CD4-positive, alpha-beta T cell treated with Interleukin-15 for 1 hour (primary cell): ENCODE data around the gene EMB.
"Not testable (repeated sequence)": the region's sequence is repeated elsewhere in the genome, so short reads cannot be mapped to it uniquely, and the experiment has no call there.

Experiments used
- DNase-seq: peaks from one replicate; pipeline ENCODE4 v3.0.0-alpha.2; 2020

EMB gene

GRCh38 chr5:50440651-50441492 is at the start of gene EMB:
Gene EMB (minus strand): TSS chr5:50441288. CDS start chr5:50441151, 137 bp downstream.
- peak; percentile 83 for DNase-seq

- DNase-seq = not testable (repeated sequence)
These were observed 48.4 kb upstream of the EMB start for GRCh38 chr5:50489491-50489890.

GRCh38 chr5:50478790-50479189 is 37.7 kb upstream of the EMB start:
- DNase-seq = not testable (repeated sequence)

GRCh38 chr5:50476549-50476948 is 35.5 kb upstream of the EMB start:
- no peak for DNase-seq

- not testable (repeated sequence) for DNase-seq
These were observed 23.9 kb upstream of the EMB start for GRCh38 chr5:50465015-50465414.

- no peak for DNase-seq
These were observed 22.6 kb upstream of the EMB start for GRCh38 chr5:50463726-50464125.

GRCh38 chr5:50463047-50463446 is 22.0 kb upstream of the EMB start:
- no peak for DNase-seq

GRCh38 chr5:50462579-50462978 is 21.5 kb upstream of the EMB start:
- not testable (repeated sequence) for DNase-seq

- not testable (repeated sequence) for DNase-seq
These were observed 17.3 kb upstream of the EMB start for GRCh38 chr5:50458372-50458771.

GRCh38 chr5:50449241-50449640 is 8.2 kb upstream of the EMB start:
- DNase-seq = not testable (repeated sequence)

GRCh38 chr5:50447941-50448340 is 6.9 kb upstream of the EMB start:
- DNase-seq = no peak

GRCh38 chr5:50447228-50447627 is 6.1 kb upstream of the EMB start:
- DNase-seq = no peak

- DNase-seq = peak; percentile 43
These were observed 4.3 kb upstream of the EMB start for GRCh38 chr5:50445296-50445949.

- not testable (repeated sequence) for DNase-seq
These were observed 1.8 kb upstream of the EMB start for GRCh38 chr5:50442559-50443539.

- no peak for DNase-seq
These were observed 436 bp upstream of the EMB start for GRCh38 chr5:50441493-50441955.

- DNase-seq = no peak
These were observed 1.9 kb downstream of the EMB start for GRCh38 chr5:50439221-50439620.

- DNase-seq = not testable (repeated sequence)
These were observed 3.0 kb downstream of the EMB start for GRCh38 chr5:50438060-50438459.

GRCh38 chr5:50435168-50435567 is 5.9 kb downstream of the EMB start:
- no peak for DNase-seq

GRCh38 chr5:50431133-50431904 is 9.8 kb downstream of the EMB start:
- DNase-seq = not testable (repeated sequence)

GRCh38 chr5:50423100-50423799 is 17.8 kb downstream of the EMB start:
- DNase-seq = not testable (repeated sequence)
